ENCODE measurements around the gene FKBP10.

DNA sequence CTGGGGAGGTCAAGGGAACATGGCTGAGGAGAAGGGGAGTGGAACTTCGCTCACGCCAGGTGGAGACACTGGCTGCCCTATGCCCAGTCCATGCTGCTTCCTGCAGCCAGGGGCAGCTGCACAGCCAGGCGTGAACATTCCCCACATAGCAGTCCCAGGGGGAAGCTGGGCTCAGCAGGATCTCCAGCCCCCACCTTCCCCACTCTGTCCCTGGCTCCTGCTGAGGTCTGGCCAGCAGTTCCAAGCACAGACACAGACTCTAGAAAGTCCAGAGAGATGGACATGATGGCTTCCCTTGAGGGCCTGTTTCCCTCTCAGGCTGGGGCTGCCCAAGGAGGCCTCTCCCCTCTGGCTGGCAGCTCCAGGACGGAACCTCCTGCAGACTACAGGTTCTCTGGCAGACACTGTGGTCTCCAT lies 35.6 kb upstream of the FKBP10 start:
- TF ChIP-seq, protein P1, sequence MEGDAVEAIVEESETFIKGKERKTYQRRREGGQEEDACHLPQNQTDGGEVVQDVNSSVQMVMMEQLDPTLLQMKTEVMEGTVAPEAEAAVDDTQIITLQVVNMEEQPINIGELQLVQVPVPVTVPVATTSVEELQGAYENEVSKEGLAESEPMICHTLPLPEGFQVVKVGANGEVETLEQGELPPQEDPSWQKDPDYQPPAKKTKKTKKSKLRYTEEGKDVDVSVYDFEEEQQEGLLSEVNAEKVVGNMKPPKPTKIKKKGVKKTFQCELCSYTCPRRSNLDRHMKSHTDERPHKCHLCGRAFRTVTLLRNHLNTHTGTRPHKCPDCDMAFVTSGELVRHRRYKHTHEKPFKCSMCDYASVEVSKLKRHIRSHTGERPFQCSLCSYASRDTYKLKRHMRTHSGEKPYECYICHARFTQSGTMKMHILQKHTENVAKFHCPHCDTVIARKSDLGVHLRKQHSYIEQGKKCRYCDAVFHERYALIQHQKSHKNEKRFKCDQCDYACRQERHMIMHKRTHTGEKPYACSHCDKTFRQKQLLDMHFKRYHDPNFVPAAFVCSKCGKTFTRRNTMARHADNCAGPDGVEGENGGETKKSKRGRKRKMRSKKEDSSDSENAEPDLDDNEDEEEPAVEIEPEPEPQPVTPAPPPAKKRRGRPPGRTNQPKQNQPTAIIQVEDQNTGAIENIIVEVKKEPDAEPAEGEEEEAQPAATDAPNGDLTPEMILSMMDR (IDR thresholded peaks at IDR 0.05; ENCODE audit: low read length) = no peak
- TF ChIP-seq EZH2 (optimal IDR thresholded peaks at IDR 0.05; ENCODE audit: low read depth, low read length) (no peak), EZH2phosphoT487 (IDR thresholded peaks at IDR 0.05; ENCODE audit: low read length) (no peak)
